Neural progenitor cell (in vitro differentiated cells): ENCODE measurements around the gene PCDHA3.

ENCODE experiments used
- EZH2 ChIP-seq: fragments of 200-600 bp; sonication (generic); IDR thresholded peaks from 2 replicates; pipeline ENCODE4 v1.6.1; 2017; ENCODE audit warnings: antibody characterized with exemption, mild to moderate bottlenecking, moderate library complexity
- EZH2phosphoT487 ChIP-seq: fragments of 200-600 bp; sonication (generic); IDR thresholded peaks from 2 replicates; pipeline ENCODE4 v1.6.1; 2017; ENCODE audit warnings: antibody characterized with exemption
- TF ChIP-seq, protein P1 (sequence below): fragments of 200-600 bp; sonication (generic); IDR thresholded peaks from 2 replicates; pipeline ENCODE4 v1.5.1; 2017; ENCODE audit warnings: antibody characterized with exemption, mild to moderate bottlenecking

DNA sequence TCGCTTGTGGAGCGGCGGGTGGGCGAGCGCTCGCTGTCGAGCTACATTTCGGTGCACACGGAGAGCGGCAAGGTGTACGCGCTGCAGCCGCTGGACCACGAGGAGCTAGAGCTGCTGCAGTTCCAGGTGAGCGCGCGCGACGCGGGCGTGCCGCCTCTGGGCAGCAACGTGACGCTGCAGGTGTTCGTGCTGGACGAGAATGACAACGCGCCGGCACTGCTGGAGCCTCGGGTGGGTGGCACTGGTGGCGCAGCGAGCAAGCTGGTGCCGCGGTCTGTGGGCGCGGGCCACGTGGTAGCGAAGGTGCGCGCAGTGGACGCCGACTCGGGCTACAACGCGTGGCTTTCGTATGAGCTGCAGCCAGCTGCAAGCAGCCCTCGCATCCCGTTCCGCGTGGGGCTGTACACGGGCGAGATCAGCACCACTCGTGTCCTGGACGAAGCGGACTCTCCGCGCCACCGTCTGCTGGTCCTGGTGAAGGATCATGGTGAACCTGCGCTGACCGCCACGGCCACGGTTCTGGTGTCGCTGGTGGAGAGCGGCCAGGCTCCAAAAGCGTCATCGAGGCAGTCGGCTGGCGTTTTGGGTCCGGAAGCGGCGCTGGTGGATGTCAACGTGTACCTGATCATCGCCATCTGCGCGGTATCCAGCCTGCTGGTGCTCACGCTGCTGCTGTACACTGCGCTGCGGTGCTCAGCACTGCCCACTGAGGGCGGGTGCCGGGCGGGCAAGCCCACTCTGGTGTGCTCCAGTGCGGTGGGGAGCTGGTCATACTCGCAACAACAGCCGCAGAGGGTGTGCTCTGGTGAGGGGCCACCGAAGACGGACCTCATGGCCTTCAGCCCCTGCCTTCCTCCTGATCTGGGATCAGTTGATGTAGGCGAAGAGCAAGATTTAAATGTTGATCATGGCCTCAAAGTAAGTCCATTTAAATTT, 42.2 kb downstream of the PCDHA3 start:
- TF ChIP-seq, protein P1, sequence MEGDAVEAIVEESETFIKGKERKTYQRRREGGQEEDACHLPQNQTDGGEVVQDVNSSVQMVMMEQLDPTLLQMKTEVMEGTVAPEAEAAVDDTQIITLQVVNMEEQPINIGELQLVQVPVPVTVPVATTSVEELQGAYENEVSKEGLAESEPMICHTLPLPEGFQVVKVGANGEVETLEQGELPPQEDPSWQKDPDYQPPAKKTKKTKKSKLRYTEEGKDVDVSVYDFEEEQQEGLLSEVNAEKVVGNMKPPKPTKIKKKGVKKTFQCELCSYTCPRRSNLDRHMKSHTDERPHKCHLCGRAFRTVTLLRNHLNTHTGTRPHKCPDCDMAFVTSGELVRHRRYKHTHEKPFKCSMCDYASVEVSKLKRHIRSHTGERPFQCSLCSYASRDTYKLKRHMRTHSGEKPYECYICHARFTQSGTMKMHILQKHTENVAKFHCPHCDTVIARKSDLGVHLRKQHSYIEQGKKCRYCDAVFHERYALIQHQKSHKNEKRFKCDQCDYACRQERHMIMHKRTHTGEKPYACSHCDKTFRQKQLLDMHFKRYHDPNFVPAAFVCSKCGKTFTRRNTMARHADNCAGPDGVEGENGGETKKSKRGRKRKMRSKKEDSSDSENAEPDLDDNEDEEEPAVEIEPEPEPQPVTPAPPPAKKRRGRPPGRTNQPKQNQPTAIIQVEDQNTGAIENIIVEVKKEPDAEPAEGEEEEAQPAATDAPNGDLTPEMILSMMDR: no peak
- no peak for TF ChIP-seq EZH2
- TF ChIP-seq EZH2phosphoT487: no peak
